Measurements from ENCODE around the gene OR51I2. TPM values are rescaled to one million over a fixed set of nuclear protein-coding genes. Genes with fewer than 3 reads are reported as not detected.

The OR51I2 gene
- total and polyA plus RNA-seq, 2 of the 13 experiments (the other 11 are each of a cell fraction or from before 2014, with no cell fraction given), result not detected

DNA sequence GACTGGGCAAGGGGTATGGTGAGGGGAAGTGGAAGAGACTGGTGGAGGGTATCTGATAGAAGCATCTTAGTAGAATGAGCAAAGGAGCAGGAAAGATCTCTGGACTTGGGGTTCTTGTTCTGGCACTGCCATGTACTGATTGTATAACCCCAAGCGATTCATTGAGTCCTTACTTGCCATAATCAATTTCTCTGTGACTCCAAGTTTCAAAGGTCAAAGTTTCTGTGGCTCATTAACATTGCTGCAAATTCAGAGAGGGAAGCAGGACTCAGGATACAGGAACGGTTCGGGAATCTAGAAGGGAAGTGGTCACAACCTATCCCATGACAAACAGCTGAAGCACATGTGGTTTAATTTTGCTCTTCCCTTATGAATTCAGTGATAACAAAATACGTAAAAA is 309 bp downstream of the OR51I2 start:
- no peak overlapping the region for H2AFZ ChIP-seq (ENCODE audit: low read length)
- WGBS (ENCODE audit: low lambda C conversion rate), result 4% methylated on average over 4 of the region's 4 CpGs
- intact Hi-C loops (cut with micrococcal nuclease; ENCODE audit: unreplicated experiment), result no loop called here
- POLR2A ChIA-PET, result no interaction called here
- no peak for DNase-seq (ENCODE audit: low spot score)
- no TSS peak for BruUV-seq (replicated peaks)
- H3K79me2 ChIP-seq (ENCODE audit: insufficient read depth, low read length), result no peaks in the 10 kb centered on the region
- in situ Hi-C loops (cut with HindIII; ENCODE audit: extremely low pct_ligation_motif_present, low pct_unique_long_range_greater_than_20kb), result no loop called here
- no peak for FAIRE-seq
- 0 out of 5 replicates have a peak, but pooled peaks cover 0 to 9% of the 10 kb centered on the region in 2 experiments for H3K27me3 ChIP-seq (ENCODE audit: control insufficient read depth in 1 of 2, insufficient read depth in 2 of 2, low read length in 2 of 2)
- no peak for ATAC-seq
- H3K36me3 ChIP-seq (replicated peaks in 1 of 2; ENCODE audit: control insufficient read depth in 1 of 2, insufficient read depth in 2 of 2, low read length in 2 of 2), result no peaks in the 10 kb centered on the region
- CTCF ChIA-PET (ENCODE audit: low intra/inter-chr PET ratio, low total read pairs), result no interaction called here
- H4K20me1 ChIP-seq (ENCODE audit: insufficient read depth, low read length), result no peaks in the 10 kb centered on the region
- no peak overlapping the region for H3K4me2 ChIP-seq (ENCODE audit: low read depth, low read length)
- no peaks in the 10 kb centered on the region for H3K9me3 ChIP-seq (ENCODE audit: low read length)
- H3K9ac ChIP-seq (ENCODE audit: insufficient read depth, low read depth, low read length), result no peak overlapping the region
- no peaks in the 10 kb centered on the region for H3K4me1 ChIP-seq (ENCODE audit: insufficient read depth, low read length)
- no peak overlapping the region for H3K27ac ChIP-seq (ENCODE audit: extremely low read length, insufficient read depth, low read length)
- H3K4me3 ChIP-seq (replicated peaks in 1 of 3; ENCODE audit: insufficient read depth in 1 of 3, low read depth in 2 of 3, low read length in 3 of 3), result no peak overlapping the region
- TF ChIP-seq ATF1 (CRISPR knock-in tag; IDR thresholded peaks at IDR 0.05), result no peak
- TF ChIP-seq IKZF1 (IDR thresholded peaks at IDR 0.05), result no peak
- TF ChIP-seq ZNF703 (CRISPR knock-in tag; IDR thresholded peaks at IDR 0.05; ENCODE audit: borderline replicate concordance), result no peak
- TF ChIP-seq ETV5 (CRISPR knock-in tag; IDR thresholded peaks at IDR 0.05; ENCODE audit: borderline replicate concordance), result no peak
- TF ChIP-seq, protein P1, sequence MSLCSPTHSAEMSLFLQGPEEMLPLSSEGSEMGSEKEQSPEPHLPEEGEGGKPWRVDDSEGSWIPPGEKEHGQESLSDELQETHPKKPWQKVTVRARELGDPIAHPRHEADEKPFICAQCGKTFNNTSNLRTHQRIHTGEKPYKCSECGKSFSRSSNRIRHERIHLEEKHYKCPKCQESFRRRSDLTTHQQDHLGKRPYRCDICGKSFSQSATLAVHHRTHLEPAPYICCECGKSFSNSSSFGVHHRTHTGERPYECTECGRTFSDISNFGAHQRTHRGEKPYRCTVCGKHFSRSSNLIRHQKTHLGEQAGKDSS (CRISPR knock-in tag; IDR thresholded peaks at IDR 0.05; ENCODE audit: borderline replicate concordance, low read depth), result no peak
- TF ChIP-seq ZNF720 (CRISPR knock-in tag; IDR thresholded peaks at IDR 0.05), result no peak
- no peak for TF ChIP-seq NR2F1 (CRISPR knock-in tag; IDR thresholded peaks at IDR 0.05)

DNA sequence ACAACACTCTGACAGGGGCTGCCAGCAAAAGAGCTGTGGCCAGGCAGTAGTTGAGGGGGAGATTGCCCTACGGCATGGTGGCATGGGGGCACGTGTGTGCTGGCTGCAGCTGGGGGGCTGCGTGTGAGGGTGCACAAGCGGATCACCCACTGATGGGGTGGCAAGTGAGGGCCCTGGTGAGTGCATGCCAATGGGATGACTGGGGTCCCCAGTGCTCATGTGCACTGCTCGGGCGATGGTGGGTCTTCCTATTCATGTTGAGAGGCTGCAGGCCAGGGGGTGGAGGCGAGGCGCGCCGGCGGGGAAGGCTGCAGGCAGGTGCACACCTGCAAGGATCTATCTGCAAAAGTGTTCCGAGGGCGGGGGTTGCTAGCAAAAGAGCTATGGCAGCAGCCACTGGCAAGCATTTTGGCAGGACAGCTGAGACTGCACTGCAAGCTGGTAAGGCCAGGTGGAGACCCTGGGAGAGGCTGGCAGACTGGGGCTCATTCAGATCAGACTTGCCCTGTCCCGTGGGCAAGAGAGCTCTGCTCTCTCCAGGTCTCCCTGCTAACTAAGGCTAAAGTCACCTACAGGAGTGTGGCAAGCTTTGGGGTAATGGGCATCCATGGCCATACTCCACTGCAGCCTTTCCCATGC is 12.0 kb downstream of the OR51I2 start:
- in situ Hi-C loops (cut with HindIII; ENCODE audit: extremely low pct_ligation_motif_present, low pct_unique_long_range_greater_than_20kb), result no loop called here
- TF ChIP-seq ZNF383 (CRISPR knock-in tag; IDR thresholded peaks at IDR 0.05; ENCODE audit: borderline replicate concordance) (no peak), ZNF382 (CRISPR knock-in tag; IDR thresholded peaks at IDR 0.05; ENCODE audit: borderline replicate concordance) (no peak), POLR2AphosphoS5 (IDR thresholded peaks at IDR 0.05; ENCODE audit: low read depth, low read length) (no peak), PHF20 (CRISPR knock-in tag; IDR thresholded peaks at IDR 0.05) (no peak)
- TF ChIP-seq, protein P2, sequence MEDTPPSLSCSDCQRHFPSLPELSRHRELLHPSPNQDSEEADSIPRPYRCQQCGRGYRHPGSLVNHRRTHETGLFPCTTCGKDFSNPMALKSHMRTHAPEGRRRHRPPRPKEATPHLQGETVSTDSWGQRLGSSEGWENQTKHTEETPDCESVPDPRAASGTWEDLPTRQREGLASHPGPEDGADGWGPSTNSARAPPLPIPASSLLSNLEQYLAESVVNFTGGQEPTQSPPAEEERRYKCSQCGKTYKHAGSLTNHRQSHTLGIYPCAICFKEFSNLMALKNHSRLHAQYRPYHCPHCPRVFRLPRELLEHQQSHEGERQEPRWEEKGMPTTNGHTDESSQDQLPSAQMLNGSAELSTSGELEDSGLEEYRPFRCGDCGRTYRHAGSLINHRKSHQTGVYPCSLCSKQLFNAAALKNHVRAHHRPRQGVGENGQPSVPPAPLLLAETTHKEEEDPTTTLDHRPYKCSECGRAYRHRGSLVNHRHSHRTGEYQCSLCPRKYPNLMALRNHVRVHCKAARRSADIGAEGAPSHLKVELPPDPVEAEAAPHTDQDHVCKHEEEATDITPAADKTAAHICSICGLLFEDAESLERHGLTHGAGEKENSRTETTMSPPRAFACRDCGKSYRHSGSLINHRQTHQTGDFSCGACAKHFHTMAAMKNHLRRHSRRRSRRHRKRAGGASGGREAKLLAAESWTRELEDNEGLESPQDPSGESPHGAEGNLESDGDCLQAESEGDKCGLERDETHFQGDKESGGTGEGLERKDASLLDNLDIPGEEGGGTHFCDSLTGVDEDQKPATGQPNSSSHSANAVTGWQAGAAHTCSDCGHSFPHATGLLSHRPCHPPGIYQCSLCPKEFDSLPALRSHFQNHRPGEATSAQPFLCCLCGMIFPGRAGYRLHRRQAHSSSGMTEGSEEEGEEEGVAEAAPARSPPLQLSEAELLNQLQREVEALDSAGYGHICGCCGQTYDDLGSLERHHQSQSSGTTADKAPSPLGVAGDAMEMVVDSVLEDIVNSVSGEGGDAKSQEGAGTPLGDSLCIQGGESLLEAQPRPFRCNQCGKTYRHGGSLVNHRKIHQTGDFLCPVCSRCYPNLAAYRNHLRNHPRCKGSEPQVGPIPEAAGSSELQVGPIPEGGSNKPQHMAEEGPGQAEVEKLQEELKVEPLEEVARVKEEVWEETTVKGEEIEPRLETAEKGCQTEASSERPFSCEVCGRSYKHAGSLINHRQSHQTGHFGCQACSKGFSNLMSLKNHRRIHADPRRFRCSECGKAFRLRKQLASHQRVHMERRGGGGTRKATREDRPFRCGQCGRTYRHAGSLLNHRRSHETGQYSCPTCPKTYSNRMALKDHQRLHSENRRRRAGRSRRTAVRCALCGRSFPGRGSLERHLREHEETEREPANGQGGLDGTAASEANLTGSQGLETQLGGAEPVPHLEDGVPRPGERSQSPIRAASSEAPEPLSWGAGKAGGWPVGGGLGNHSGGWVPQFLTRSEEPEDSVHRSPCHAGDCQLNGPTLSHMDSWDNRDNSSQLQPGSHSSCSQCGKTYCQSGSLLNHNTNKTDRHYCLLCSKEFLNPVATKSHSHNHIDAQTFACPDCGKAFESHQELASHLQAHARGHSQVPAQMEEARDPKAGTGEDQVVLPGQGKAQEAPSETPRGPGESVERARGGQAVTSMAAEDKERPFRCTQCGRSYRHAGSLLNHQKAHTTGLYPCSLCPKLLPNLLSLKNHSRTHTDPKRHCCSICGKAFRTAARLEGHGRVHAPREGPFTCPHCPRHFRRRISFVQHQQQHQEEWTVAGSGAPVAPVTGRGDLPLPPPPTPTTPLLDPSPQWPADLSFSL (CRISPR knock-in tag; IDR thresholded peaks at IDR 0.05), result no peak

More for the DNA sequence above, 12.0 kb downstream of the OR51I2 start:
- intact Hi-C loops (cut with micrococcal nuclease; ENCODE audit: unreplicated experiment), result no loop called here
- CTCF ChIA-PET (ENCODE audit: low intra/inter-chr PET ratio, low total read pairs), result no interaction called here
- POLR2A ChIA-PET, result no interaction called here
- BruUV-seq (replicated peaks), result no TSS peak
- no peaks in the 10 kb centered on the region for H4K20me1 ChIP-seq (ENCODE audit: insufficient read depth, low read length)
- no peak overlapping the region for H3K9ac ChIP-seq (ENCODE audit: insufficient read depth, low read depth, low read length)
- H3K36me3 ChIP-seq (replicated peaks in 1 of 2; ENCODE audit: control insufficient read depth in 1 of 2, insufficient read depth in 2 of 2, low read length in 2 of 2), result no peaks in the 10 kb centered on the region
- ATAC-seq, result no peak
- no peak for DNase-seq (ENCODE audit: low spot score)
- H2AFZ ChIP-seq (ENCODE audit: low read length), result no peak overlapping the region
- H3K4me3 ChIP-seq (replicated peaks in 1 of 3; ENCODE audit: insufficient read depth in 1 of 3, low read depth in 2 of 3, low read length in 3 of 3), result no peak overlapping the region
- WGBS (ENCODE audit: low lambda C conversion rate), result 13% methylated on average over 4 of the region's 14 CpGs
- no peak for FAIRE-seq
- H3K27ac ChIP-seq (ENCODE audit: extremely low read length, insufficient read depth, low read length), result no peak overlapping the region
- H3K9me3 ChIP-seq (ENCODE audit: low read length), result no peaks in the 10 kb centered on the region
- H3K27me3 ChIP-seq (ENCODE audit: control insufficient read depth in 1 of 2, insufficient read depth in 2 of 2, low read length in 2 of 2), result no peaks in the 10 kb centered on the region
- no peak overlapping the region for H3K4me2 ChIP-seq (ENCODE audit: low read depth, low read length)
- no peaks in the 10 kb centered on the region for H3K4me1 ChIP-seq (ENCODE audit: insufficient read depth, low read length)
- H3K79me2 ChIP-seq (ENCODE audit: insufficient read depth, low read length), result no peaks in the 10 kb centered on the region

Measured in HepG2 (cell line).